Non-pigmented ciliary epithelial cell (primary cell): Measurements from ENCODE around the gene SYNE3.

ENCODE experiments used
- DNase-seq: peaks from one replicate; pipeline ENCODE4 v3.0.0-alpha.2; 2010; ENCODE audit warnings: low read depth

SYNE3 gene

GRCh38 chr14:95504135-95505029 lies 12.1 kb downstream of the SYNE3 start:
- no peak for DNase-seq

GRCh38 chr14:95503365-95504134 lies 12.9 kb downstream of the SYNE3 start:
- DNase-seq, result no peak

- no peak for DNase-seq
Measured at GRCh38 chr14:95502381-95502950, 14.0 kb downstream of the SYNE3 start.

DNA sequence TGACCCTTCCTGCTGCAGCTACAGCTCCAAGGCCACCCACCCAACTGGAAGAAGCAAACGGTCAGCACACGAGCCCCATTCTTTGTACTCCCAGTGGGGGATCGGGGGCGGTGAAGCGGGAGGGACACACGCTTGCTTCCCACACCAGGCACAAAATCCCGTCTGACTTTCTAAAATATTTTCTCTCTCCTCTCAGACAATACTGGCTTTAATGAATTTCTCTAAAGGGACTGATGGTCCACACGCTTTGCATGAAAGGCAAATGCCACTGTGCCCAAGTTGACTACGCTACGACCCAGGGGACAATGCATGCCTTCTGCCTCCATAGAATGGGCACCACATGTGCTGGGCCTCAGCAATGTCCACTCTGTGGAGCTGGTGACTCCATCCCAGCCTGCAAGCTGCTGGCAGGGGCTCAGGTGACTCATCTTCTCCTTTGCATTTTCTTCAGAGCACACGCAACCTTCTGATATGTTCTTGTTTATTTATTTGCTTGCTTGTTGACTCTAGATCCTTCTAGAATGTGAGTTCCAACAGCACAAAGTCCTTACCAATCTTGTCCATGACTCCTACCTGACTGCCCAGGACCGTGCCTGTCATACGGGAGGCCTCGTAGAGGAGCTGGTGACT lies 15.6 kb downstream of the SYNE3 start:
- no peak for DNase-seq

GRCh38 chr14:95500201-95500681 lies 16.2 kb downstream of the SYNE3 start:
- DNase-seq, result no peak

GRCh38 chr14:95499354-95499750 lies 17.1 kb downstream of the SYNE3 start:
- no peak for DNase-seq

GRCh38 chr14:95498622-95499353 lies 17.7 kb downstream of the SYNE3 start:
- DNase-seq, result no peak

- DNase-seq, result no peak
Measured at GRCh38 chr14:95497561-95498011, 18.9 kb downstream of the SYNE3 start.

DNA sequence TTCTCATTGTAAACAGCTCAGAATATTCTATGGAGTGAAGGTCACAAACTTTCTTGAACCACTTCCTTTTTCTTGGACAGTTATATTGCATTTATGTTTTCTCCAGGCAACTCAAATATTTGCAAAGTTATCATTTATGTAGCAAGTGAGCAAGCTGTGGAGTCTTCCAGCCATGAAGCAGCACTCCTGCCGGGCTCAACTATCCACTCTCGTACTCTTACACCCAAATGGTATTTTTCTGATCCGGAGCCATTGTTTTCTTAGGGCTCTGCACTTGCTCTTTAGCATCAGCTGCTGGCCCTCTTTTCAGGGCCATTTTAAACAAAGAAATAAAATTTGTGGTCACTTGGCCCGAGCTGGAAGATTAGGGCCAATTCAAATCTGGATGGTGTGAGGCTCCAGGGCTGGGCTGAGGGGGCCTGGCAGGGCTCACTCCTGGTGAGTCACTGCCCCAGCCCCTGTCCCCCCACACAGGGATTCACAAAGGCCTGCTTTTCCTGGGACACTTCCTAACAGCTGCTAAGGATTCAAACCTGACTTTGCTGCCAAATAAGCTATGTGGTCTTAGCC lies 19.7 kb downstream of the SYNE3 start:
- no peak for DNase-seq

GRCh38 chr14:95496111-95496681 lies 20.3 kb downstream of the SYNE3 start:
- DNase-seq, result no peak

DNA sequence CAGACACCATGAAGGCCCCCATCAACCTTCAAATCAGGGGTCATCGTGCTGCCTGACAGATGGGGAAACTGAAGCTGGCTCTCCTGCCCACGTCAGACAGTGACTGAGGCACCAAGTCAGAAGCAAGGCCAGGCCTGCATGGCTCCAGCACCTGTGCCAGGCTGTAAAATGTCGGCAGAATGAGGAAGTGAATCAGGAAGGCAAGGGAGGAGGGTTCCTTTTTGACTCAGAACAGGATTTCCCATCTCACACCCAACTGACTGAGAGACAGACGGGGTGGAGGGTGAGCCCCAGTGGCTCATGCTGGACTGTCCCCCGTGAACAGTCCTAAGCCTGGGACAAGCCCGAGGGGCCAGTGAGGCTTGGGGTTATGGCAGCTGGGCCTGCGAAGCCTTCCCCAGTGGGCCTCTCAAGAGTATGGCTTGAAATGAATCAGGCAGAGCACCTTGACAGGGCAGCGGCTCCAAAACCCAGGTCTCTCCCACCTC lies 20.9 kb downstream of the SYNE3 start:
- DNase-seq, result no peak

- DNase-seq, result no peak
Measured at GRCh38 chr14:95495076-95495475, 21.4 kb downstream of the SYNE3 start.

GRCh38 chr14:95494456-95494855 lies 22.0 kb downstream of the SYNE3 start:
- DNase-seq, result no peak

- no peak for DNase-seq
Measured at GRCh38 chr14:95493976-95494375, 22.5 kb downstream of the SYNE3 start.

GRCh38 chr14:95493503-95493902 lies 22.9 kb downstream of the SYNE3 start:
- no peak for DNase-seq

DNA sequence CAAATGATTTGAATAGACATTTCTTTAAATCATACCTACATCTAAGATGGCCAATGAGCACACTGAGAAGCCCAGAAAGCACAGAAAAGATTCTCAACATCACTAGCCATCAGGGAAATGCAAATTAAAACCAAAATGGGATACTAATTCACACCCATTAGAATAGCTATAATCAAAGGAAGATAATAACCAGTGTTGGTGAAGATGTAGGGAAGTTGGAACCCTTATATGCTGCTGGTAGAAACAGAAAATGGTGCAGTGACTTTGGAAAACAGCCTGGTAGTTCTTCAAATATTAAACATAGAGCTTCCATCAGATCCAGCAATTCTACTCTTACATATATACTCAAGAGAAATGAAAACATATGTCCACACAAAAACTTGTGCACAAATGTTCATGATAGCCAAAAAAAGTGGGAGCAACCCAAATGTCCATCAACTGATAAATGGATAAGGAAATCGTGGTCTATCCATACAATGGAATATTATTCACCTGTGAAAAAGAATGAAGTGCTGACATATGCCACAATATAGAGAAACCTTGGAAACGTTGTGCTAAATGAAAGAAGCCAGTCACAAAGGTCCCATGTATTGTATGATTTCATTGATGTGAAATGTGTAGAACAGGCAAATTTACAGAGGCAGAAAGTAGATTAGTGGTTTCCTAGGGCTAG lies 24.4 kb downstream of the SYNE3 start:
- DNase-seq, result no peak

GRCh38 chr14:95490727-95491451 lies 25.6 kb downstream of the SYNE3 start:
- no peak for DNase-seq

GRCh38 chr14:95490138-95490509 lies 26.3 kb downstream of the SYNE3 start:
- DNase-seq, result no peak
